ENCODE measurements around the gene GSTP1. TPM values are rescaled to one million over a fixed set of nuclear protein-coding genes. Genes with fewer than 3 reads are reported as not detected.

GSTP1 gene
- total RNA-seq, 1 experiment from 2014 or later, result 893 TPM

GRCh38 chr11:67615728-67616430, 32.3 kb downstream of the GSTP1 start:
- Histone ChIP-seq H3K27me3 (ENCODE audit: insufficient read depth, low read length) (no peaks in the 10 kb centered on the region), H4K20me1 (ENCODE audit: insufficient read depth) (no peaks in the 10 kb centered on the region), H3K4me1 (ENCODE audit: control insufficient read depth in 1 of 2, insufficient read depth in 2 of 2, low read length in 2 of 2) (peaks cover 2 to 13% of the 10 kb centered on the region in 2 experiments; a peak in 2 of 4 replicates), H3K4me3 (replicated peaks in 1 of 2; ENCODE audit: low read depth in 1 of 2, low read length in 2 of 2) (no peak overlapping the region), H3K9ac (ENCODE audit: low read length) (no peak overlapping the region), H3K9me3 (ENCODE audit: control insufficient read depth in 1 of 2, insufficient read depth in 1 of 2, low read depth in 1 of 2, low read length in 2 of 2) (no peaks in the 10 kb centered on the region), H2AFZ (ENCODE audit: low read depth, low read length, poor library complexity, severe bottlenecking) (no peak overlapping the region), H3K9me2 (ENCODE audit: insufficient read depth) (no peaks in the 10 kb centered on the region), H3K79me2 (ENCODE audit: insufficient read depth, low read length) (no peaks in the 10 kb centered on the region), H3K4me2 (ENCODE audit: low read length) (no peak overlapping the region), H3K36me3 (ENCODE audit: control insufficient read depth in 1 of 2, insufficient read depth in 2 of 2, low read length in 2 of 2) (peaks cover 1 to 4% of the 10 kb centered on the region in 2 experiments; a peak in 3 of 4 replicates), H3K27ac (ENCODE audit: low read depth, low read length) (no peak overlapping the region; the same call in 1 of the 2 replicates)
- TF ChIP-seq ATF3 (IDR thresholded peaks at IDR 0.05), result no peak
- no peak for TF ChIP-seq SIN3A (IDR thresholded peaks at IDR 0.05; ENCODE audit: low read depth)
- no peak for TF ChIP-seq CTCF (IDR thresholded peaks at IDR 0.05 in 2 of 3, conservative IDR thresholded peaks at IDR 0.05 in 1 of 3; ENCODE audit: borderline replicate concordance in 1 of 3, insufficient read depth in 1 of 3, low read depth in 2 of 3, low read length in 2 of 3)
- TF ChIP-seq POLR2A (IDR thresholded peaks at IDR 0.05; ENCODE audit: borderline replicate concordance, extremely low read depth, insufficient read depth, insufficient read length), result no peak
- TF ChIP-seq FOSL1 (IDR thresholded peaks at IDR 0.05; ENCODE audit: low read depth), result no peak
- ChIA-PET CTCF (interaction anchor here (1.6 kb wide), 1 partner anchor 43 kb away, joined by 5 read pairs; no protein-coding TSS in a partner anchor), RAD21 (ENCODE audit: low non-redundant PET in 1 of 2, low total read pairs in 2 of 2, uncharacterized antibody in 2 of 2, unreplicated experiment in 2 of 2) (no interaction called here), POLR2A (no interaction called here)
- ATAC-seq, result peak; percentile 8; the same call in 1 of the 2 replicates
- DNase-seq (ENCODE audit: low read depth, low spot score), result no peak
- BruUV-seq (replicated peaks), result no TSS peak
- intact Hi-C loops (cut with micrococcal nuclease), result loop anchor here (1.0 kb wide), 1 partner anchor 43 kb away; no protein-coding TSS in a partner anchor

All from HCT116 (cell line).